Fibroblast of skin of left quadriceps (primary cell): ENCODE measurements around the gene GNB1L.

Experiments
- DNase-seq, 2 experiments: peaks; one replicate each; pipeline ENCODE4 v3.0.0-alpha.2; 2013; ENCODE audit warnings: low read depth in 2 of 2

Gene GNB1L

DNA sequence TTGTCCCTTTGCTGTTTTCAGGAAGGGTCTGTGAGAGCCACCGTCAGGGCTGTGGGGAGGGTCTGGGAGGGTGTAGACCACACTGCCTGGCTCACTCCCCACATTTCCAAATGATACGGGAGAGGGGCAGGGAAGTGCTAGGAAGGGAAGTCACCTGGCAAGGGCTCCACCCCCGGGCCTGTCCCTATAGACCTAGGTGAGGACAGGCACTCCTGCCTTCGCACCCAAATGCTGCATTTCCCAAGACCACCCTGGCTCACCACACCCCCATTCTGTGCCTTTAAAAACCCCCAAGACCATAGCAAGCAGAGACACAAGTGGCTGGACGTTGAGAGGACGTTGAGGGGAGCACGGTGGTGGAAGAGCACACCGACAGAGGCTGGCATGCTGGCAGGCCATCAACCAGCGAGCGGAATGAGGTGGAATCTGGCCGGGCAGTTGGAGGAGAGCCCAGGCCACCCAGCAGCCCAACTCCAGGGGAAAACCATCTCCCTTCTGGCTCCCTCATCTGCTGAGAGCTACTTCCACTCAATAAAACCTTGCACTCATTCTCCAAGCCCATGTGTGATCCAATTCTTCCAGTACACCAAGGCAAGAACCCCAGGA lies 45.7 kb downstream of the GNB1L start:
- no peak for DNase-seq

DNA sequence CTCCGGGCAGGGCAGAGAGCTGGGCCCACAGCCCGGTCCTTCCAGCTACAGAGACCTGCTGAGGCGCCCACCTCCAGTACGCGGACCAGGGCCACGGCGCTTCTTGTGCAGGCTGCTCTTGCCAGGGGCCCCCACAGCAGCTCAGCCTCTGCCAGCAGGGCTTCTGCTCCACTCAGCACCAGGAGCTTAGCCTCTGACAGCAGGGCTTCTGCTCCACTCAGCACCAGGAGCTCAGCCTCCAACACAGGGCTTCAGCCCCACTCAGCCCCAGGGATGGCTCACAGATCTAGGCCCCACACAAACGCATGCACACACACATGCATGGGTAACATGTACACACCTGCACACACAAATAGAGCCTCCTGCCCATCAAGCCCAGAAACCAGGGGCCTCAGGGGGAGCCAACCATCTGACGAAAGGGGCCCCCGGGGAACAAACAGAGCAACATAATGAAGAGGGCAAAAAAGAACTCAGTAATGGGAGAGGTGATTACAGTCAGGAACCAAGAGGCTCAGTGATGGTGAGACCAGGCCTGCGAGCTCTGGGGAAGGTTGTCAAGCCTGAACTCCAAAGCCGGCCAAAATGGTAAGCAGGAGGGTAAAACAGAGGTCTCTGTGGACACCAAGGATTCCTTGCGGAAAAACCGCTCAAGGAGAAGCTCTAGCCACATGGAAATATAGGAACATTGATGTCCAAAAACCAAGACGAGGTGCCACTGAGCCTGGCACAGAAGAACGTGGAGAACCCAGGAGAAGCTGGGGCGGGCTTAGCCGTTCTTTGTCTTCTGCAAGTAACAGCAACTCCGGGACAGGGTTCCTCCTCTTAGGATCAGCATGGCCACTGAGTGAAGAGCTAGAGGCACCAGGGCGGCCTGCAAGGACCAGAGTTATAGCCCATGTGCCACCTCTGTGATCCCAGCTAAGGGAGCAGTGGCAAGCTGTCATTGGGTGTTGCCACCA lies 46.5 kb downstream of the GNB1L start:
- no peak for DNase-seq

- no peak for DNase-seq
Measured at GRCh38 chr22:19807161-19807913, 47.3 kb downstream of the GNB1L start.

GRCh38 chr22:19806213-19807160 lies 48.2 kb downstream of the GNB1L start:
- no peak for DNase-seq

DNA sequence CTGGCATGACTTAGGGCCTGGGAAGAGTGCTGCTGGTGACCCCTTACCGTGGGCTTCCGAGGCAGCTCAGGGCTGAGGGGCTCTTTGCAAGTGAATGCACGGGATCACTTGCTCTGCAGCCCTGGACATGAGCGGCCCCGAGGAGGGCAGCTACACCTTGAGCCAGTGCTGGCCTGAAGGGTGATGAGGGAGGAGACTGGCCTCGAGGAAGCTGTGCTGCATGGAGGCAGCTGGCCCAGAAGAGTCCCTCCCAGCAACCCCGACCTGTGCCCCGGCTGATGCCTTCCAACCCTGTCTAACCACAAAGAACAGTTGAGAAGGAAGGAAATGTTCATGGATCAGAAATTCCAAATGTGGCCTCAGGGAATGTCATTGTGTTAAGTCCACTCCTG lies 48.9 kb downstream of the GNB1L start:
- no peak for DNase-seq

DNA sequence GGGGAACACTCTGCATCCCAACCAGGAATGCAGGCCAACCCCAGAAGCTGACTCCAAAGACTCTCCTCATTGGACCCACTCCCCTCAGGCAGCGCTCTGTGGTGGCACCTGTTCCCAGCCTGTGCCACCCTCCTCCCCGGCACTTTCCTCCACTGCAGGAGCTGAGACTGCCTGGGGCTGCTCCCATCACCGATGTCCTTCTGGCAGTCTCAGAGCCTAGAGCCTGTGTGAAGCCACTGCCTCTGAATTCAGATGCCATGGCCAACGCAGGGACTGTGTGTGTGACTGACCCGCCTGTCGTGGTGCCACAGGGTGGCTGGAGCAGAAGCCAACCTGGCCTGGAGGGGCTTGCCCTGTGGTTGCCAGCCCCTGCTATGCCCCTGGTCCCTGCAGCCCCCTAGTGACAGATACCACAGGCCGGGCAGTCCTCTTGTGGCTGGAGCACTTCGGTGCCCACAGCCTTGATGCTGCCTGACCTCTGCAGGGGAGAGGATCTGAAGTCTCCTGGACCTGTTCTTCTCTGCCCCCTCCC lies 50.9 kb downstream of the GNB1L start:
- DNase-seq, result no peak

DNA sequence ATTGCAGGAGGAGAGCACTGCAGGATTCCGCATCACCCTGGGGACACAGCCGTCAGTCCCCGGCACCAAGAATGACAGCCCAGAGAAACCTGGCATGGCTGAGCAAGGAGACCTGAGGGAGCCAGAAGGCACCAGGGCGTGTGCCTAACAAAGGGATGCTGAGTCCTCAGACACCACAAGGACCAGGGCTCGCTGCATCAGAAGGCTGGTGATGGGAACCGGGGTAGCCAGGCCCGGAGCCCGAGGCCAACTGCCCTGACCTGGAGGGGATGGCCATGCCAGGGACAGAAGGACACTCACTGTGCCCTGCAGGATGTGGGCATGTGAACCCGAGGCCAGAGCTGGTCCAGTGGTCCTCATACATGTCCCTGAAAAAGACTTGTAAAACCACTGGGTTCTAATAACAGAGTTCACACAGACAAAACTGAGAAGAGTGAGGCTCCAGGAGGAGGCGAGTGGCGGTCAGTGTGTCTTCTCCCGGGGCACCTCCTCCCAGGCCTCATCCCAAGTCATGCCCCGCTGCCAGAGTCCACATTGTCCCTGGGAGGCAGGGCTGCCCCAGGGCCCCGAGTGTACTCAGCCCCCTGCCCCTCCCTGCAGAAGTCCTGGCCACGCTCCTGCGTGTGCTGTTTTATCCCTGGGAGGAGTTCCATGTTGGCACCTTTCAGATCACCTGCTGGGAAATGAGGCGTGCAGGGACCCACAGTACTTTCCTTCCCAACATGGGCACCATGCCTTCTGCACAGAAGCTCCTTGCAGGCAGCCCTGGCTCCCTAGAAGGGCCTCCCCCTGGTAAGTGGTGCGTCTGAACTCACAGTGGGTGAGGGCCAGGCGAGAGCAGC lies 51.6 kb downstream of the GNB1L start:
- no peak for DNase-seq

GRCh38 chr22:19802001-19802893 lies 52.4 kb downstream of the GNB1L start:
- no peak for DNase-seq

DNA sequence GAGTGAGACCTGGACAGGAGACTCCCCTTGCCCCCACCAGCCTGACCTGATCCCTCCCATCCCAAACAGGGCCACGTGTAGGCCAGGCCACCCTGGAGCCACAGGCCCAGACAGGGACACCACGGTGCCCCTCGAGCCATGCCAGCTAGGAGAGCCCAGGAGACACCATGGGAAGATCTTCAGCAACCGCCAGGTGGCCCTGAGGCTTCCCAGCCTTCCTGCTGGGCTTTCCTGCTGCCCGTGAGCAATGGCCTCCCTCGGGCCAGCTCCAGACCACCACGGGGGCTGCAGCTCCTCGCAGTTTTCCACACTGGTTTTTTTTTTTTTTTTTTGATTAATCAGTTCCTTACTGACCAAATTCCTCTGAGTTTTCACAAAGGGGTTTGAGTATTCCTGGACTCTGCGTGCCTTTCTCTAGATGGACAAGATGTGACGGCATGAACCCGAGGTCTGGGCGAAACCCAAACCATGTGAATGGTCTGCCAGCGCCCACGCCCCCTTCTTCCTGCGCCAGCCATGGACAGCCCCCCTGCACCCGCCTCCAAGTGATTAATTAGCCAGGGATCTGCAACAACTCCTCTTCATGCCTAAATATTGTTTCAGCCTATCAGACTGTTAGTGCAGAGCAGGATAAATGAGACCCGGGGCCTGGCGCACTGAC lies 53.2 kb downstream of the GNB1L start:
- DNase-seq, result no peak

DNA sequence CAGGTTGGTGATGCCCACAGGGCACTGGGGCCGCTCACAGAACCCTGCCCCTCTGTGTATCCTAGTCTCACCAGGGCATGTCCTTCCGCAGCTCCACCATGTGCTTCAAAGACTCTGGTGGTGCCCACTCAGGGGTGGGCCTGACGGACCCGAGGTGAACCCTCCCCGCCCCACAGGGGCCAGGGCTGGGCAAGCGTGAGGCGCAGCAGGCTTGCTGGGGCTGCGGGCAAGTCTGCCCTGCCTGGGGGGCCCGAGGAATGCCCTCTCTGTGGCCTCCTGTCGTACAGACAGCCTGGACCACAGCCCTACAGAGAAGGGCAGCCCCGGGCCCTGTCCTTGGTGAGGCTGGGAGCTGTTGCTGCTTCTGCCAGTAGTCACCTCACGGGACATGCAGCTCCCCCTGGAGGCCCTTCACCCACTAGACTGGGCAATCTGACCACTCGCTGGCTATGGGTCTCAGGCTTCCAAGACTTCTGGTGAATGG lies 53.9 kb downstream of the GNB1L start:
- DNase-seq, result no peak

DNA sequence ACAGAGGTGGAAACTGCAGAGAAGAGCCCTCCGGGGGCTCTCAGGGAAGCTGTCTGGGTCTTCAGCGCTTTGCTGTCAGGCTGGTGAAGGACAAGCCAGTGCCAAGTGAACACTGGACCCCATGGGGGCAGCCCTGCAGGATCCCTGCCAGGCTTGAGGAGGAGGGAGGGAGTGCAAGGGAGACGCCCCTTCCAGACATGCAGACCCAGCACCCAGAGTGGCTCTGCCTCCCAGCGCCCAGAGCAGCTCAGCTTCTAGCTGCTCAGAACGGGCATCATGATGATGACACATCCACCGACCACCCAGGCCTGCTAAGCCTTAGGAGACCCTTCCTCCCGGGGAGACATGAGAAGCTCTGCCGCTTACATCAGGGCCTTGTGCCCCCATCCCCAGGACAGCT lies 54.4 kb downstream of the GNB1L start:
- DNase-seq, result no peak

- peak; percentile 89 to 90 for DNase-seq
Measured at GRCh38 chr22:19799322-19800190, 55.1 kb downstream of the GNB1L start.

GRCh38 chr22:19798891-19799293 lies 55.8 kb downstream of the GNB1L start:
- DNase-seq, result no peak

DNA sequence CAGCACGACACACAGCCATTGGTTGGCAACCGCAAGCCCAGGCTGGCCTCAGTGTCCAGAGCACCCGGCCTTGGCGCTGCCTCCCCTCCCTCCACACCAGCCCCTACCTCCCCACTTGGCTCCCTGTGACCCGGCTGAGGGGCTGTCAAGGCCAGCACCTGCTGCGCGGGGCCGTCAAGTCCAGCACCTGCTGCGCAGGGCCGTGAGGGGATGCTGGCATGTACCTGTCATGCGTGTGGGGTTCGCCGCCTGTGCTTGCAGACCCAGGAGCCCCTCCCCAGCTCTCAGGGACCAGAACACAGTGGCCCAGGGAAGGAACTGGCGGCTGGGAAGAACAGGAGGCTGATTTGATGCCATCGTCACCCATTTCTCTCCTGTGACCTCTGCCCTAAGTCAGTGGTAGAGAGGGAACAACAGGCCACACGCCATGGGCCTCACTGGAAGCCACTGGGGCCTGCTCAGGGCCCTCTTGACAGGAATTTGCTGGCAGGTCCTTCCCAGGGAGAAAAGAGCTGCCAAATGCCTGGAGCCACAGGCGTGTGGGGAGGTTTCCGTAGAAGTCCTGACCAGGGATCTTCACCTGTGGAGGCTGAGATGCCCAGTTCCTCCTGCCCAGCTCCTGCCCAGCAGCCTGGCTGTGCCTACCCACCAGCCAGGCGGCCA lies 56.5 kb downstream of the GNB1L start:
- DNase-seq, result no peak

DNA sequence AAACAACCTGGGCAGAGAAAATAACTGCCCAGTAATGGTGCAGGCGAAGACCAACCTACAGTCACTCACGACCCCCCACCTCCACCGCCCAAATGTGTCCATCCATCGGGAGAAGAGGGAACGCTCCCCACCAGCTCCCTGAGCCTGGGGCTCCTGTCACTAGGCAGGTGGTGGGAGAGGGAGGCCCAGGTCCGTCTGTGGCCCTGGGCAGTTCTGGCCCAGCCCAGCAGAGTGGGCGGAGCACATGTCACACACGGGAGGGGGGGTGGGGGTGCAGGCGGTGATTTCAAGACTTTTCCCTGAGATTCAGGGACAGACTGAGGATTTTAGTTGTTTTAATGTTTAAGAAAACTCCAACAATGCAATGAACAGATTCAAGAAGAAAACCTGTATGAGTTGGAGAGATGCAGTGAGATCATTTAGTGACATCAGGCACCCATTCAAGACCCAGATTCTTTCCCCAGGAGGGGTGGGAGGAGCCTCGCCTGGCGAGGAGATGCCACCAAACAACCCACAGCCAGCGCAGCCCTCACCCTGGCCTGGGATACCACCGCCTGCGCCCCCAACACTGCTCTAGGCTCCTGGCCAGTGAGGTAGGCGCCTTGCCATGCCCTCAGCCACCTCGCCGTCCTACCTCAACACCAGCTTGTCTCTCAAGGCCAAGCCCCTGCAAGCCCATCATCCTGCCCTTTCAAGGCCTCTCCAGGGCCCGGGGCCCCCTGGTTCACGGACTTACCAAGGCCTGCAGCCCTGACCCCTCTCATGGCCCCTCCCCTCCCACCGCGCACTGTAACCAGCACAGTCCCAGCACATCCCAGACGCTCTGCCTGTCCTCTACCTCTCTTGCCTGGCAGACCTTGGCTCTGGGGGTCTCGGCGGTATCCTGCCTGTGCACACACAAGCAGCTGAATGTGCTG lies 57.3 kb downstream of the GNB1L start:
- no peak for DNase-seq

DNA sequence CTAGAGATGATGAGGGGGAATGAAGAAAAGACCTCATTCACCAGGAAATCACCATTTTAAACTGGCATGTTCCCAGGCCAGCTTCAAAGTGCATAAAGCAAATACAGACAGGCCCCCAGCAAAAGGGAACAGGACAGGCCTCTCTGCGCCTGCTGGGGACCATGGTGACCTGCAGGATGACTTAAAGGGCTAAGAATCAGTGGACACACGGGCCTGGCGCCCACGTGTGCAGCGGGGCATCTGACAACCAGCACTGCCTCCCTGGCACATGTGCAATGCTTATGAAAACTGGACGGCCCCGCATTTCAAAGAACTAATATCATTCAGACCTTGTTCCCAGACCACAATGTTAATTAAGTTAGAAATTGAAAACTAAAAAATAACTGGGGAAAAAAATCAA lies 58.5 kb downstream of the GNB1L start:
- no peak for DNase-seq
